ENCODE results near the gene CGNL1.

DNA sequence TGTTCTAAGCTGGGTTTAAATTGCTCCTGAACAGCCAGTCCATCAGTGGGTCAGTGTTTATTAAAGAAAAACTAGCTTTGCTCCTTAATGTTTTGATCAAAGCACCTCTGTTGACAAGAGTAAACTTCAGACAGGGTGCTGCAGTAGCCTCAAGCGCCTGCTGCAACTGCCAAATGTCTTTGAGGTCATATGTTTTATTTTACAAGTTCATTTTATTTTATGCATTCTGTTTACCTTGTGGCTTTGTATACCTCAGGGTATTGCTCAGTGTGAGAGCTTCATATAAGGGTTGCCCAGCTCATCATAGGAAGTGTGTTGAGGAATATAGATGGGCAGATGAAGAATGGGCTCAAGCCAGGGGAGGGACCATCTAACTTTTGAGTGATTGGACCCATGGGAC lies 223.9 kb downstream of the CGNL1 start:
- TF ChIP-seq, protein P1, sequence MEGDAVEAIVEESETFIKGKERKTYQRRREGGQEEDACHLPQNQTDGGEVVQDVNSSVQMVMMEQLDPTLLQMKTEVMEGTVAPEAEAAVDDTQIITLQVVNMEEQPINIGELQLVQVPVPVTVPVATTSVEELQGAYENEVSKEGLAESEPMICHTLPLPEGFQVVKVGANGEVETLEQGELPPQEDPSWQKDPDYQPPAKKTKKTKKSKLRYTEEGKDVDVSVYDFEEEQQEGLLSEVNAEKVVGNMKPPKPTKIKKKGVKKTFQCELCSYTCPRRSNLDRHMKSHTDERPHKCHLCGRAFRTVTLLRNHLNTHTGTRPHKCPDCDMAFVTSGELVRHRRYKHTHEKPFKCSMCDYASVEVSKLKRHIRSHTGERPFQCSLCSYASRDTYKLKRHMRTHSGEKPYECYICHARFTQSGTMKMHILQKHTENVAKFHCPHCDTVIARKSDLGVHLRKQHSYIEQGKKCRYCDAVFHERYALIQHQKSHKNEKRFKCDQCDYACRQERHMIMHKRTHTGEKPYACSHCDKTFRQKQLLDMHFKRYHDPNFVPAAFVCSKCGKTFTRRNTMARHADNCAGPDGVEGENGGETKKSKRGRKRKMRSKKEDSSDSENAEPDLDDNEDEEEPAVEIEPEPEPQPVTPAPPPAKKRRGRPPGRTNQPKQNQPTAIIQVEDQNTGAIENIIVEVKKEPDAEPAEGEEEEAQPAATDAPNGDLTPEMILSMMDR (conservative IDR thresholded peaks at IDR 0.05; ENCODE audit: low read length) = no peak
- no peak for TF ChIP-seq EZH2phosphoT487 (IDR thresholded peaks at IDR 0.05; ENCODE audit: borderline replicate concordance)

Data from Loucy (cell line).